WTC11 (cell line): ENCODE measurements around the gene DNASE1L2. TPM values are rescaled to one million over a fixed set of nuclear protein-coding genes. Genes with fewer than 3 reads are reported as not detected.
A peak's percentile ranks its signal among the peaks of the same experiment; 100 is the strongest.

Experiments
- ATAC-seq: fragments of 200-7000 bp; cut with Tn5 transposase; 2 replicates; pipeline ENCODE4 v1.10.0; 2021; ENCODE audit warnings: mild to moderate bottlenecking, moderate library complexity
- CTCF ChIA-PET: fragments of 300-600 bp; sonication (Branson Sonifier 250); formaldehyde crosslinking; loops from one replicate; lab custom pipeline; 2021; ENCODE audit warnings: antibody characterized with exemption; lab: Charles Lee
- POLR2A ChIA-PET: fragments of 350-600 bp; sonication (Branson Sonifier 250); formaldehyde crosslinking; loops from one replicate; lab custom pipeline; 2021; ENCODE audit warnings: antibody characterized with exemption; lab: Charles Lee
- DNase-seq: peaks from one replicate; pipeline ENCODE4 v3.0.0; 2021; ENCODE audit warnings: low spot score
- H3K27ac Mint-ChIP-seq: 2 replicates; pipeline ENCODE4 v1.8.0; 2021; ENCODE audit warnings: mixed read lengths
- H3K27me3 Mint-ChIP-seq: 2 replicates; pipeline ENCODE4 v1.8.0; 2021; ENCODE audit warnings: low read depth, mild to moderate bottlenecking, moderate library complexity, mixed read lengths
- H3K36me3 Mint-ChIP-seq: 2 replicates; pipeline ENCODE4 v1.8.0; 2021; ENCODE audit warnings: mixed read lengths
- H3K4me1 Mint-ChIP-seq: 2 replicates; pipeline ENCODE4 v1.8.0; 2022; ENCODE audit warnings: mixed read lengths
- H3K4me3 Mint-ChIP-seq: 2 replicates; pipeline ENCODE4 v1.8.0; 2021; ENCODE audit warnings: mild to moderate bottlenecking, moderate library complexity, mixed read lengths
- H3K9me3 Mint-ChIP-seq: 2 replicates; pipeline ENCODE4 v1.8.0; 2021; ENCODE audit warnings: mixed read lengths
- ARID4B ChIP-seq: sonication (generic); formaldehyde crosslinking; IDR thresholded peaks from 2 replicates; pipeline ENCODE4 v1.8.0; 2023; ENCODE audit warnings: missing genetic modification reagents, mild to moderate bottlenecking, borderline replicate concordance
- CTCF ChIP-seq: fragments of 200-600 bp; IDR thresholded peaks from 2 replicates; pipeline ENCODE4 v1.8.0; 2022; ENCODE audit warnings: antibody characterized with exemption
- EMX1 ChIP-seq: fragments of 250-450 bp; sonication (Bioruptor Pico); IDR thresholded peaks from 2 replicates; pipeline ENCODE4 v1.8.0; 2021; ENCODE audit warnings: mild to moderate bottlenecking
- ERG ChIP-seq: fragments of 250-450 bp; sonication (Bioruptor Pico); IDR thresholded peaks from 2 replicates; pipeline ENCODE4 v1.8.0; 2021; ENCODE audit warnings: mild to moderate bottlenecking
- FOXP4 ChIP-seq: sonication (generic); formaldehyde crosslinking; IDR thresholded peaks from 2 replicates; pipeline ENCODE4 v1.8.0; 2022; ENCODE audit warnings: mild to moderate bottlenecking, missing genetic modification reagents
- IRF1 ChIP-seq: sonication (generic); formaldehyde crosslinking; IDR thresholded peaks from 2 replicates; pipeline ENCODE4 v1.8.0; 2023; ENCODE audit warnings: missing genetic modification reagents
- MXD4 ChIP-seq: fragments of 250-450 bp; sonication (Bioruptor Pico); IDR thresholded peaks from 2 replicates; pipeline ENCODE4 v1.8.0; 2021; ENCODE audit warnings: mild to moderate bottlenecking, moderate library complexity, borderline replicate concordance
- NFATC4 ChIP-seq: fragments of 250-450 bp; sonication (Bioruptor Pico); IDR thresholded peaks from 2 replicates; pipeline ENCODE4 v1.9.0; 2021; ENCODE audit warnings: mild to moderate bottlenecking
- TP53 ChIP-seq: sonication (generic); formaldehyde crosslinking; IDR thresholded peaks from 2 replicates; pipeline ENCODE4 v1.8.1; 2023; ENCODE audit warnings: mild to moderate bottlenecking, missing genetic modification reagents
- ZNF121 ChIP-seq: sonication (generic); formaldehyde crosslinking; IDR thresholded peaks from 2 replicates; pipeline ENCODE4 v1.8.0; 2023; ENCODE audit warnings: missing genetic modification reagents
- ZNF396 ChIP-seq: fragments of 250-450 bp; sonication (Bioruptor Pico); IDR thresholded peaks from 2 replicates; pipeline ENCODE4 v1.8.0; 2021; ENCODE audit warnings: mild to moderate bottlenecking, moderate library complexity, borderline replicate concordance
- ZNF532 ChIP-seq: fragments of 250-450 bp; sonication (Bioruptor Pico); IDR thresholded peaks from 2 replicates; pipeline ENCODE4 v1.9.0; 2021; ENCODE audit warnings: mild to moderate bottlenecking, borderline replicate concordance
- total RNA-seq: library from RNA; stranded (reverse); gene quantifications from 3 replicates; pipeline ENCODE4 v1.2.3, GENCODE V29; 2021

Gene DNASE1L2
- total RNA-seq, 1 experiment from 2014 or later, result 0.66 TPM

- TF ChIP-seq ARID4B (CRISPR knock-in tag), result no peak
- TF ChIP-seq ZNF532, result no peak
- TF ChIP-seq MXD4, result no peak
- TF ChIP-seq ZNF121, result no peak
- no peak for TF ChIP-seq IRF1 (CRISPR knock-in tag)
- TF ChIP-seq FOXP4 (CRISPR knock-in tag), result no peak
- TF ChIP-seq NFATC4 (CRISPR knock-in tag), result no peak
- no peak for TF ChIP-seq TP53 (CRISPR knock-in tag)
- TF ChIP-seq ERG (CRISPR knock-in tag), result no peak
- TF ChIP-seq EMX1 (CRISPR knock-in tag), result no peak
- no peak for TF ChIP-seq ZNF396 (CRISPR knock-in tag)
Observed at GRCh38 chr16:2243781-2244180, 7.5 kb downstream of the DNASE1L2 start (continued).

- H3K4me3 Mint-ChIP-seq, result no peak overlapping the region
- no peak for TF ChIP-seq CTCF
- CTCF ChIA-PET, result interaction anchor here (1.5 kb wide), 1 partner anchor 257 kb away, joined by 6 read pairs; no protein-coding TSS in a partner anchor
- H3K27ac Mint-ChIP-seq, result no peak overlapping the region
- H3K36me3 Mint-ChIP-seq, result peaks cover 33% of the 10 kb centered on the region
- H3K9me3 Mint-ChIP-seq, result no peaks in the 10 kb centered on the region
- H3K27me3 Mint-ChIP-seq, result no peaks in the 10 kb centered on the region; the same call in 1 of the 2 replicates
- DNase-seq (peak; percentile 56), ATAC-seq (peak; percentile 46)
- no peaks in the 10 kb centered on the region for H3K4me1 Mint-ChIP-seq
- POLR2A ChIA-PET, result no interaction called here
Observed at GRCh38 chr16:2244301-2244700, 8.1 kb downstream of the DNASE1L2 start.
